ENCODE measurements around the gene INCENP. TPM values are rescaled to one million over a fixed set of nuclear protein-coding genes. Genes with fewer than 3 reads are reported as not detected.

The INCENP gene
- total RNA-seq, 6 experiments from 2014 or later, result 6.4 to 8.9 (median 7.1) TPM

GRCh38 chr11:62120431-62120830 is 3.4 kb upstream of the INCENP start:
- no peak overlapping the region for H3K27ac ChIP-seq
- DNase-seq, result no peak
- intact Hi-C loops (cut with DNase I), result no loop called here

GRCh38 chr11:62122076-62122475 is 1.7 kb upstream of the INCENP start:
- H3K27me3 ChIP-seq, result no peaks in the 10 kb centered on the region
- DNase-seq (no peak), ATAC-seq (no peak)
- no peak overlapping the region for H3K27ac ChIP-seq
- no peak overlapping the region for H3K4me3 ChIP-seq
- no peak for TF ChIP-seq POLR2A (IDR thresholded peaks at IDR 0.05)
- TF ChIP-seq, protein P1, sequence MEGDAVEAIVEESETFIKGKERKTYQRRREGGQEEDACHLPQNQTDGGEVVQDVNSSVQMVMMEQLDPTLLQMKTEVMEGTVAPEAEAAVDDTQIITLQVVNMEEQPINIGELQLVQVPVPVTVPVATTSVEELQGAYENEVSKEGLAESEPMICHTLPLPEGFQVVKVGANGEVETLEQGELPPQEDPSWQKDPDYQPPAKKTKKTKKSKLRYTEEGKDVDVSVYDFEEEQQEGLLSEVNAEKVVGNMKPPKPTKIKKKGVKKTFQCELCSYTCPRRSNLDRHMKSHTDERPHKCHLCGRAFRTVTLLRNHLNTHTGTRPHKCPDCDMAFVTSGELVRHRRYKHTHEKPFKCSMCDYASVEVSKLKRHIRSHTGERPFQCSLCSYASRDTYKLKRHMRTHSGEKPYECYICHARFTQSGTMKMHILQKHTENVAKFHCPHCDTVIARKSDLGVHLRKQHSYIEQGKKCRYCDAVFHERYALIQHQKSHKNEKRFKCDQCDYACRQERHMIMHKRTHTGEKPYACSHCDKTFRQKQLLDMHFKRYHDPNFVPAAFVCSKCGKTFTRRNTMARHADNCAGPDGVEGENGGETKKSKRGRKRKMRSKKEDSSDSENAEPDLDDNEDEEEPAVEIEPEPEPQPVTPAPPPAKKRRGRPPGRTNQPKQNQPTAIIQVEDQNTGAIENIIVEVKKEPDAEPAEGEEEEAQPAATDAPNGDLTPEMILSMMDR (IDR thresholded peaks at IDR 0.05), result no peak
- H3K4me1 ChIP-seq, result peaks cover 0 to 5% (median 0%) of the 10 kb centered on the region in 4 donors
- intact Hi-C loops (cut with DNase I), result no loop called here
- H3K9me3 ChIP-seq, result no peaks in the 10 kb centered on the region
- H3K36me3 ChIP-seq, result no peaks in the 10 kb centered on the region
- WGBS (ENCODE audit: insufficient coverage, low coverage, low lambda C conversion rate, missing lambda C conversion rate), result 57% methylated on average over 6 of the region's 6 CpGs

More at GRCh38 chr11:62120431-62120830, 3.4 kb upstream of the INCENP start:
- no peak for TF ChIP-seq POLR2A (IDR thresholded peaks at IDR 0.05)
- TF ChIP-seq, protein P1 (IDR thresholded peaks at IDR 0.05), result no peak
- ATAC-seq, result no peak
- no peaks in the 10 kb centered on the region for H3K27me3 ChIP-seq
- peaks cover 0 to 5% (median 0%) of the 10 kb centered on the region in 4 donors for H3K4me1 ChIP-seq
- WGBS (ENCODE audit: insufficient coverage, low coverage, low lambda C conversion rate, missing lambda C conversion rate), result 70% methylated on average over 3 of the region's 5 CpGs
- H3K36me3 ChIP-seq, result no peaks in the 10 kb centered on the region
- no peaks in the 10 kb centered on the region for H3K9me3 ChIP-seq
- no peak overlapping the region for H3K4me3 ChIP-seq

- ATAC-seq, result peak; percentile 34 to 59 (median 46)
- TF ChIP-seq, protein P1 (IDR thresholded peaks at IDR 0.05), result no peak
- TF ChIP-seq POLR2A (IDR thresholded peaks at IDR 0.05), result no peak
- no peaks in the 10 kb centered on the region for H3K36me3 ChIP-seq
- no peaks in the 10 kb centered on the region for H3K27me3 ChIP-seq
- WGBS (ENCODE audit: insufficient coverage, low coverage, low lambda C conversion rate, missing lambda C conversion rate), result 7% methylated on average over 31 of the region's 39 CpGs
- peak overlapping the region; percentile 36 to 55 (median 40) for H3K27ac ChIP-seq
- H3K4me1 ChIP-seq, result peaks cover 0 to 5% (median 0%) of the 10 kb centered on the region in 4 donors
- DNase-seq, result peak in 2 of 3 donors; percentile 50 to 61
- no peaks in the 10 kb centered on the region for H3K9me3 ChIP-seq
- peak overlapping the region; percentile 89 to 93 (median 92) for H3K4me3 ChIP-seq
- intact Hi-C loops (cut with DNase I), result no loop called here
Observed at GRCh38 chr11:62124186-62125113, 639 bp downstream of the INCENP start.

DNA sequence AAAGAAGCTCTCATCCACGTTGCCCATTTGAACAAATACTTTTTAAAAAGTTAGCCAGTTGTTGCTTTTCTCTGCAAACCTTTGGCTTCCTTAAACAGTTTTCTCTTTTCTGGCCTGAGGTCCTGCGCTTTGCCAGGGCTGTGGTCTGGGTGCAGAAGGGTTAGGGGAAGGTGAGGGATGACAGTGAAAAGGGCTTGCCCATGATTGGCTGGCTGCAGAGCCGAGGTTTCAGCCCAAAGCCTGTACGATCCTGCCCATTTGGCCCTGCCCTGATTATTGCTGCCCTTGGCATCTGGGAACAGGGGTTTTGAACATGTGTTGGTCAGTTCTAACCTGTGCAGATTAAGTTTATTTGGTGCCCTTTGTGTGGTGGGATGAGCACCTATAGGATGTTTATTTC is 1.5 kb downstream of the INCENP start:
- Histone ChIP-seq H3K9me3 (no peaks in the 10 kb centered on the region), H3K4me3 (peak overlapping the region in 1 of 3 donors; percentile 92), H3K36me3 (peaks cover 0 to 7% (median 0%) of the 10 kb centered on the region in 4 donors), H3K27me3 (no peaks in the 10 kb centered on the region), H3K4me1 (peaks cover 0 to 5% (median 0%) of the 10 kb centered on the region in 4 donors), H3K27ac (no peak overlapping the region)
- ATAC-seq, result no peak
- DNase-seq, result no peak
- 47% methylated on average over 4 of the region's 4 CpGs for WGBS (ENCODE audit: insufficient coverage, low coverage, low lambda C conversion rate, missing lambda C conversion rate)
- TF ChIP-seq, protein P1 (IDR thresholded peaks at IDR 0.05), result no peak
- no peak for TF ChIP-seq POLR2A (IDR thresholded peaks at IDR 0.05)
- intact Hi-C loops (cut with DNase I), result no loop called here

Measured in right lobe of liver (tissue), 6 donors.